ENCODE results near the gene GRIK4.

Gene GRIK4

GRCh38 chr11:120505801-120506425 lies 5.6 kb upstream of the GRIK4 start:
- Histone ChIP-seq H3K27me3 (ENCODE audit: insufficient read depth, low read length, poor library complexity, severe bottlenecking) (no peaks in the 10 kb centered on the region), H3F3A (ENCODE audit: low read depth) (no peaks in the 10 kb centered on the region), H3K4me1 (ENCODE audit: insufficient read depth, low read length, poor library complexity, severe bottlenecking) (no peaks in the 10 kb centered on the region), H3K9ac (ENCODE audit: low read depth, low read length, poor library complexity, severe bottlenecking) (no peak overlapping the region), H3K4me2 (ENCODE audit: low read depth, low read length, poor library complexity, severe bottlenecking) (no peak overlapping the region), H2AFZ (ENCODE audit: low read length) (no peak overlapping the region), H3K36me3 (ENCODE audit: insufficient read depth, low read length) (no peaks in the 10 kb centered on the region), H3K79me2 (ENCODE audit: insufficient read depth, low read length) (no peaks in the 10 kb centered on the region), H3K4me3 (ENCODE audit: low read length, poor library complexity, severe bottlenecking) (no peak overlapping the region), H3K9me2 (replicated peaks; ENCODE audit: low read depth, low read length) (no peaks in the 10 kb centered on the region), H4K20me1 (ENCODE audit: insufficient read depth, low read length, poor library complexity, severe bottlenecking) (no peaks in the 10 kb centered on the region), H3K9me3 (ENCODE audit: insufficient read depth, low read depth, low read length) (no peaks in the 10 kb centered on the region)
- no peak for TF ChIP-seq EZH2phosphoT487 (IDR thresholded peaks at IDR 0.05; ENCODE audit: borderline replicate concordance)
- TF ChIP-seq CTCF (conservative IDR thresholded peaks at IDR 0.05; ENCODE audit: low read length), result no peak

- H3K79me2 ChIP-seq (ENCODE audit: insufficient read depth, low read length), result no peaks in the 10 kb centered on the region
- no peaks in the 10 kb centered on the region for H3F3A ChIP-seq (ENCODE audit: low read depth)
- H3K36me3 ChIP-seq (ENCODE audit: insufficient read depth, low read length), result no peaks in the 10 kb centered on the region
- no peaks in the 10 kb centered on the region for H3K9me2 ChIP-seq (replicated peaks; ENCODE audit: low read depth, low read length)
- H2AFZ ChIP-seq (ENCODE audit: low read length), result no peak overlapping the region
- no peak overlapping the region for H3K9ac ChIP-seq (ENCODE audit: low read depth, low read length, poor library complexity, severe bottlenecking)
- no peaks in the 10 kb centered on the region for H3K9me3 ChIP-seq (ENCODE audit: insufficient read depth, low read depth, low read length)
- TF ChIP-seq EZH2phosphoT487 (IDR thresholded peaks at IDR 0.05; ENCODE audit: borderline replicate concordance) (no peak), CTCF (conservative IDR thresholded peaks at IDR 0.05; ENCODE audit: low read length) (no peak)
- no peak overlapping the region for H3K4me2 ChIP-seq (ENCODE audit: low read depth, low read length, poor library complexity, severe bottlenecking)
- H3K27me3 ChIP-seq (ENCODE audit: insufficient read depth, low read length, poor library complexity, severe bottlenecking), result no peaks in the 10 kb centered on the region
- no peaks in the 10 kb centered on the region for H3K4me1 ChIP-seq (ENCODE audit: insufficient read depth, low read length, poor library complexity, severe bottlenecking)
- H3K4me3 ChIP-seq (ENCODE audit: low read length, poor library complexity, severe bottlenecking), result no peak overlapping the region
- no peaks in the 10 kb centered on the region for H4K20me1 ChIP-seq (ENCODE audit: insufficient read depth, low read length, poor library complexity, severe bottlenecking)
Observed at GRCh38 chr11:120509346-120510053, 2.0 kb upstream of the GRIK4 start.

- H3K4me1 ChIP-seq (ENCODE audit: insufficient read depth, low read length, poor library complexity, severe bottlenecking), result no peaks in the 10 kb centered on the region
- H3K9me2 ChIP-seq (replicated peaks; ENCODE audit: low read depth, low read length), result no peaks in the 10 kb centered on the region
- TF ChIP-seq CTCF (conservative IDR thresholded peaks at IDR 0.05; ENCODE audit: low read length) (no peak), EZH2phosphoT487 (IDR thresholded peaks at IDR 0.05; ENCODE audit: borderline replicate concordance) (no peak)
- no peak overlapping the region for H3K4me3 ChIP-seq (ENCODE audit: low read length, poor library complexity, severe bottlenecking)
- H3K27me3 ChIP-seq (ENCODE audit: insufficient read depth, low read length, poor library complexity, severe bottlenecking), result no peaks in the 10 kb centered on the region
- H3K9me3 ChIP-seq (ENCODE audit: insufficient read depth, low read depth, low read length), result no peaks in the 10 kb centered on the region
- H3K36me3 ChIP-seq (ENCODE audit: insufficient read depth, low read length), result no peaks in the 10 kb centered on the region
- no peak overlapping the region for H3K4me2 ChIP-seq (ENCODE audit: low read depth, low read length, poor library complexity, severe bottlenecking)
- H3K79me2 ChIP-seq (ENCODE audit: insufficient read depth, low read length), result no peaks in the 10 kb centered on the region
- no peak overlapping the region for H2AFZ ChIP-seq (ENCODE audit: low read length)
- no peak overlapping the region for H3K9ac ChIP-seq (ENCODE audit: low read depth, low read length, poor library complexity, severe bottlenecking)
- no peaks in the 10 kb centered on the region for H3F3A ChIP-seq (ENCODE audit: low read depth)
- no peaks in the 10 kb centered on the region for H4K20me1 ChIP-seq (ENCODE audit: insufficient read depth, low read length, poor library complexity, severe bottlenecking)
Observed at GRCh38 chr11:120510406-120511115, 987 bp upstream of the GRIK4 start.
